Measurements from ENCODE around the gene SPNS3.

The SPNS3 gene

DNA sequence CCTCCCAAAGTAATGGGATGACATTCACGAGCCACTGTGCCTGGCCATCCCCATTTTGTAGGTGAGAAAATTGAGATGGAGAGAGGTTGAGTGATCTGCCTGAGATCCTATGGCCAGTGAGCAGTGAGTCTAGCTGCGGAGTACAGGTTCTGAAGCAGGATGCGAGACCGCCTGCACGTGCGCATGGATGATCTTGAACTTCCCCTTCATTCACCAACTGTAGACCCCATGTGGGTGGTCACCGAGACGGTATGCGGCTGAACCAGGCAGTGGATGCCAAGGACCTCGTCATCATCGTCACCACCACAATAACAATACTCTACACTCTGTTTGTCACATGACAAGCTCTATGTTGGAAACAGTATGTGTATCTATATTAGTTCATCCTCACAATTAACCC is 6.2 kb upstream of the SPNS3 start:
- no peak for DNase-seq

DNA sequence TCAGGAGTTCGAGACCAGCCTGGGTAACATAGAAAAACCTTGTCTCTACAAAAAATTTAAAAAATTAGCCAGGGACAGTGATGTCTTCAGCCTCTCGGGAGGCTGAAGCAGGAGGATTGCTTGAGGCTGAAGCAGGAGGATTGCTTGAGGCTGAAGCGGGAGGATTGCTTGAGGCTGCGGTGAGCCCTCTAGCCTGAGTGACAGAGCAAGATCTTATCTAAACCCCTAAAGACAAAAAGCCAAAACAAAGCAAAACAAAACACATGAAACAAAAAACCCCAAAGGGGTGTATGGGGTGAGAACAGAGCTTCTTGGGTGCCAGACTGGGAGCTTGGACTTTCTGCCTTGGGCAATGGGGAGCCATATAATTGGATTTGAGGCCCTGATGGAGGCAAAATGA is 2.6 kb downstream of the SPNS3 start:
- DNase-seq: no peak

DNA sequence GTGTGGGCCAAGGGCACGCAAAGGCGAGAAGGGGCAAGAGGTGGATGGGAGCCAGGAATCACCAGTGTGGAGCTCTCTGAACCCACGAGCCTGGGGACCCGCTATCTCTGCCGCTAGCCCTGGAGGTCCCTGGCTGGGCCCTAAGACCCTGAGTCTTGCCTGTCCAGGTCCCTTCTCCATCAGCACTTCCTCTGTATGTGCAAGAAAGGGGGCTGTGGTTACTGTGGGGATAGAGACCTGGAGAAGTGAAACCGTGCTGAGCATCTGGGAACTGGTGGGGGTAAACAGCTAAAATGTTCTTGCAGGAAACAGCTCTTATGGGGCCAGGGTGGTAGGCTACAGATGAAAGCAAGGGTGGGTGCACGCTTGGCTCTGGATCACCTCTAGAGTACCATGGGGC is 3.1 kb downstream of the SPNS3 start:
- DNase-seq: no peak

DNA sequence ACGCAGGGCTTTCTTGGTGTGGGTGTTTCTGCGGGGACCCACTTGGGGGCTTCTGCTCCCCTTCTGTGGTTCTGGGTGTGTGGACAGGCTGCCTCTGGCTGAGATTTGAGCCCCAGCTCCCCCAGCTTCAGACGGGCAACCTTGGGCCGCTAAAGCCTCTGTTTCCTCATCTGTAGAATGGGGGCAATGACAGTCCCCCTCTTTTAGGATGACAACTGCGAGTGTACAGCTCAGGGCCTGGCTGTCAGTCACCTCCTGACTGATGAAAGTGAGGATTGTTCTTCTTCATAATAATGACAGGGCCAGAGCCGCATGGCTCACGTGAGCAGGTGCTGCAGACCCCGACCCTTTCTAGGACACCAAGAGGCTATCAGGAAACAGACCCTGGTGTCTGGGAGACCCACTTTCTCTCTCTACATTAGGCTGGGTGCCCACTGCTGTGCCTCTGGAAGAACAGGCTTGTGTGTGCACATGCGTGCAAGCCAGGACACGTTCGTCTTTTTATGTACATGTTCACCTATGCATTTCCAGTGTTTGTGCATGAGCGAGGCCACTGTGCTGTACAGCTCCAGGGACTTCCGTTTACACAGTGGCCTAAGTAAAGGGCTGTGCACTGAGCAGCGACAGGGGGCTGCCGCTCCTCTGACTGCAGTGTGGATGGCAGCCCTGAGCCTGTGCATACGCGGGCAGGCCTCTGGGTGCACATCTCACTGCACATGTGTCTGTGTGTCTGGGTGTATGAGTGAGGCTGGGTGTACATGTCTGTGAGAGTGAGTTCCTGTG is 4.6 kb downstream of the SPNS3 start:
- DNase-seq: no peak

DNA sequence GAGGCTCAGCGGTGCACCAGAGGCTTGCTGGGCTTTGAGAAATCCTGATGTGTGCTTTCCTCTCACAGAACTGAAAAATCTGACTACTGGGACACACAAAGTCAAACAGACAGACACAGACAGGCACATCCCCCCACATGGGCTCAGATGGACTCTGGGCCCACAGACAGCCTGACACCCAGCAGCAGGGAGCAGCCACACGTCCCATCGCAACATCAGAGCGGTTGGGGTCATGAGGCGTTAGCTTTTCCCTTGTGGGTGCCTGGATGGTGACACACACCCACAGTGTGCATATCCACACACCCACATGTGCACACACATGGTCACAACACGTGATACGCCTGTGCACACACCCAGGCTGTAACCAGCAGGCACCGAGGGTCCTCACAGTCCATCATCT is 6.3 kb downstream of the SPNS3 start:
- DNase-seq: no peak

DNA sequence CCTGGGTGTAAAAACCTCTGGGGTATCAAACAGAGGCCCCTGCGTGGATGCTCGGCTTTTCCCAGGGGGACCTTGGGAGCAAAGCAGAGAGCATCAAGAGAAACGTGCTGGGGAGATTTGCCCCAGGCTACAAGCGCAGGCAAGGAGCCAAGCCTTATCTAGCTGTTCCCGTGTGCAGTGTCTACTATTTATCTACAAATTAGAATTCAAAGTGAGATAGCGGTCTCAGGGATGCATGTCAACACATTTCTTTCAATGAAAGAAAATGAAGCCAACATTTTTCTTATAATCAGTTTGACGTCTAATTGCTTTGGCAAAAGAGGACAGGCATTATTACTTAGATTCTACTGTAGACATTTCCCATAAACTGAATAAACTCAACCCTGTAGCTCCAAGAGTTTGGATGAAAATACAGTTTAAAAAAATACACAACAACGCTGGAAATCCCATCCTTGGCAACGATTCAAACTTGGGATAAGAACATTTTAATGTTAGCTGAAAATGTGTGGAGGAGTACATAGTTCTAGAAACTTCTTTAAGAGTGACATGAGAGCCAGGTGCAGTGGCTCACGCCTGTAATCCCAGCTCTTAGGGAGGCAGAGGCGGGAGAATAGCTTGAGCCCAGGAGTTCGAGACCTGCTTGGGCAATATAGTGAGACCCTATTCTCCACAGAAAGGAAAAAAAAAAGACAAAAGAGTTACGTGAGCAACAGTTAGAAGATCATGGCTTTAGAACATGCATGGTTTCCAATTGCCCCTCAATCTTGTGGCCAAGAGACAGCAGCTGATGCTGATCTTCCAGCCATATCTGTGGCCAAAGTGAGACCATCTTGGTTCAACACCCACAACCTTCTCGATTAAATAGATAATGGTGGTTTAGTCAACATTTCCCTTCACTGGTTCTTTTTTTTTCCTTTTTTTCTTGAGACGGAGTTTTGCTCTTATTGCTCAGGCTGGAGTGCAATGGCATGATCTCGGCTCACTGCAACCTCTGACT is 7.2 kb downstream of the SPNS3 start:
- DNase-seq: no peak

DNA sequence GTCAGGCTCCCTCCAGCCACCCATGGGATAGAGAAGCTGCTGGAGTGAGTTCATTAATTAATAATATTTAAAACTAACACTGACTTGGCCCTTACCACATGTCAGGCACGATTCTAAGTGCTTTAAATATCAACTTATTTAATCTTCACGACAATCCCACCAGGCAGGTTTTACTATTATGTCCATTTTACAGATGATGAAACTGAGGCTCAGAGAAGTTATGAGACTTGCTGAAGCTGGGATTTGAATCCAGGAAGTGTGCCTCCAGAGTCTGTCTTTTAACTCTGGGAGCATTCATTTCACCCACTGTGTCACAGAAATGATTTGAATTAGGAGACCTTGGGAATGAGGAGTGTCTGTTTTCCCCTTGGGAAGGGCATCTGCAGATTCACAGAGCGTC is 8.8 kb downstream of the SPNS3 start:
- DNase-seq: no peak

DNA sequence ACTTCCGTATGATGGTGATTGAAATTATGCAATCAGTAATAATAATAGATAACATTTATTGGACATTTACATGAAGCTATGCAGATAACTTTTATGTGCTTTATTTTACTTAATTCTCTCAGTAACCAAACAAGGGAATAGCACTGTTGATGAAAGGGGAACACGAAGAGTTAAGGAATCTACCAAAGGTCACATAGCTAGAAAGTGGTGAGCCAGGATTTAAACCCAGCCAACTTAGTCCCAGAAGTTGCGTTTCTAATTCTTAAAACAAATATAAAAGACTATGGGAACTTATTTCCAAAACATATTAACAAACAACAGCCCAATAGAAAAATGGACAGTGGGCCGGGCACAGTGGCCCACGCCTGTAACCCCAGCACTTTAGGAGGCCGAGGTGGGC is 9.7 kb downstream of the SPNS3 start:
- DNase-seq: no peak

DNA sequence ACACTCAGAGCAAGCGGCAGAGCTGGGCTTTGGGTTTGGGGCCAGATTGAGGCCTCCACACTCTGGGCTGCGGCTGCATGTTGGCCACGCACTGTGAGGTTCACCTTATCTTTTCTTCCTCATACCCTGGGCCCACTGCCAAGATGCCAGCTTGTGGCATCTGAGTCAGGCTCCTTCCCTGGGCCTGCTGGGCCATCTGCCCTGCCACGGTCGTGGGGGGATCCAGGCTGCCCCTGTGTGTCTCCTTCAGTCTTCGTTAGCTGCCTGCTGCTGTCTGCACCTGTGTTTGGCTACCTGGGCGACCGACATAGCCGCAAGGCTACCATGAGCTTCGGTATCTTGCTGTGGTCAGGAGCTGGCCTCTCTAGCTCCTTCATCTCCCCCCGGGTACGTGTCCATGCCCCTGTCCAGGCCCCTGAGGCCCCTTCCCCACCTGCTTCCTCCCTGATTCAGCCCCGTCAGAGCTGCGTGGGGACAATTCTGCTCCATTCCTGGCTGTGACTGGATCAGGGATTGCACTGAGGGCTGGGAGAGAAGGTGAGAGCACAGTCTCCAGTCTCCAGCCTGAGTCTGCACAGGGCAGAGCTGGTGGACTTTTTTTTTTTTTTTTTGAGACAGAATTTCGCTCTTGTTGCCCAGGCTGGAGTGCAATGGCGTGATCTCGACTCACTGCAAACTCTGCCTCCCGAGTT is 11.2 kb downstream of the SPNS3 start:
- no peak for DNase-seq

DNA sequence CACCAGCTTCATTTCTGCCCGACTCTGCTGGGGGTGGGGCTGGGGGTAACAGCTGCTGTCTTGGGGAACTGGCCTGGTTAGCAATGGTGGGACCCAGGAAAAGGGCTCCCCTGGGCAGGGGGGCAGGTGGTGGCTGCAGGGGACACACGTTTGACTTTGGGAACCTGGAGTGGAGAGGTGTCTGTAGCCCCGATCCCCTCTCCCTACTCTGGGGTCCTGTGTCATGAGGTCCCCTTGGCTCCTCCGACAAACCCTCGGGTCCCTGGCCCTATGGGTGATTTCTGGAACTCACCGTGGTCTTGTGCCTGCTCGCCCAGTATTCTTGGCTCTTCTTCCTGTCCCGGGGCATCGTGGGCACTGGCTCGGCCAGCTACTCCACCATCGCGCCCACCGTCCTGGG is 12.0 kb downstream of the SPNS3 start:
- no peak for DNase-seq

DNA sequence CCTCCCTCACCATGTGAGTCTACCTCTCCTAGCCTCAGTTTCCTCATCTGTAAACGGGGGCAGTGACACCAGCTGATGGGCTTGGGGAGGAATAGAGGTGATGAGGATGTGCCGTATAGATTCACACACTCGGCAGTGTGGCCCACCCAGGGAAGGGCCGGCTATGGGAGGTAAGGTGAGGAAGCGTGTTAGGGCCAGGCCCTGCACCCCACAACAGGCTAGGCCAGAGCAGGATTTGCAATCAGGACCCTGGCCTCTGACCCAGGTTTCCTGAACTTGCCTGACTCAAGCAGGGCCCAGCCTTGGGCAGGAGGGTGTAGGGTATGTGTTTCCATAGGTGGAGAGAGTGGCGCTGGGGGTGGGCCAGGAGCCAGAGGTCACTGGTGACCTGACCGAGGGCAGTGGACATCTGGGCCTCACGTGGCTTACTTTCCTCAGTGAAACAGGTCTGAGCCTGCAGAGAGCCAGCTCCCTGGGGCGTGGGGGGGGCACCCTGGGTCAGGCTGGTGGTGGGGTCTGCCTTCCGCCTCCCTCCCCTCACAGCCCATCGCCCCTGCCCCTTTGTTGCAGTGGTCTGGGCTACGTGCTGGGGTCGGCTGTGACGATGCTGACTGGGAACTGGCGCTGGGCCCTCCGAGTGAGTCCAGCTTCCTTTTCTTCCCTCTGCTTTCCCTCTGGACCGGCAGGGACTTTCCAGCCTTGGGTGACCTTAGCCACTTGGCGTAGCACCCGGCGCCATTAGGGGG is 12.8 kb downstream of the SPNS3 start:
- no peak for DNase-seq

DNA sequence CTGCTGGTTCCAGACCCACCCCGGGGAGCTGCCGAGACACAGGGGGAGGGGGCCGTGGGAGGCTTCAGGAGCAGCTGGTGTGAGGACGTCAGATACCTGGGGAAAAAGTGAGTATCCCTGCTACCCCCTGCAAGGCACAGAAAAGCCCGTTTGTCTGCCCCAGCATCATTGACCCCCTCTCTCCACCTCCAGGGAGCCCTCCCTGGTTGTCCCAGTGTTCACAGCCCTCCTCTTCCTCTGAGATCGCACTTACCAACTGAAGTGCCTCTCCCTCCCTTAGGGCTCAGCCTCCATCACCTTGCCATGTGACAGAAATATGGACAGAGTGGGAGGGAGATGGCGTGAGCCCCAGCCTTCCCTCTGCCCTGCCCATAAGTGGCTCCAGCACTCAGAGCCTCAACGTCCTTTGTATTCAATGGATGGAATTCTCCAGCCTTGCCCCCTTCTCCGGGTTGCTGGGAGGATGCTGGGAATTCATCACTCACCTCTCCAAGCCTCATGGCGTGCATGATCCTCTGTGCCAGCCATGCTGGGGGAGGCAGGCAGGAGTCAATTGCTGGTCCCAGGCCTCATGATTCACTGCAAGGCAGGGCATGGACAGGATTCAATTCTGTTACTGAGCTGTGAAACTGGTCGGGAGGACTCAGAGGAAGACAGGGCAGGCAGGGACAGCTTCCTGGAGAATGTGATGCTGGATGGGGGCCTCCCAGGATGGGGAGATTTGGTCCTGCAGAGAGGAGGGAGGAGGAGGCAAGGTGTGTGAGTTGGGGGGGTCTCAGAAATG is 14.6 kb downstream of the SPNS3 start:
- no peak for DNase-seq

DNA sequence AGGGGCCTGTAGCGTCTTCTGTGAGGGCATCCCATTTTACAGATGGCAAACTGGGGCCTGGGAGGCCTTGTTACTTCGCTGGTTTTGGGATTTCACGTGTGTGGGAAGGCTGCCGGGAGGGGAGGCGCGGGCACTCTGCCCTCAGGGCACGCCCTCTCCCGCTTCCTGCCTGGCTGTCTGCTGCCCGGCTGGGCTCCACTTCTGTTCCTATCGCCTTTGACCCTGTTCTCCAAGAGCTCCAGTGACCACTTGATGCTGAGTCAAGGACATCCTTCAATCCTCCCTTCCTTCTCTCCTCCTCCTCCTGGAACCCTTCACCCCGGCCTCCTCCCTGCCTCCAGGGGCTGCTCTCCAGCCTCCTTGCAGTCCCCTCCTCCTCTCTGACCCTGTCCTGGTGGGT is 16.0 kb downstream of the SPNS3 start:
- no peak for DNase-seq

DNA sequence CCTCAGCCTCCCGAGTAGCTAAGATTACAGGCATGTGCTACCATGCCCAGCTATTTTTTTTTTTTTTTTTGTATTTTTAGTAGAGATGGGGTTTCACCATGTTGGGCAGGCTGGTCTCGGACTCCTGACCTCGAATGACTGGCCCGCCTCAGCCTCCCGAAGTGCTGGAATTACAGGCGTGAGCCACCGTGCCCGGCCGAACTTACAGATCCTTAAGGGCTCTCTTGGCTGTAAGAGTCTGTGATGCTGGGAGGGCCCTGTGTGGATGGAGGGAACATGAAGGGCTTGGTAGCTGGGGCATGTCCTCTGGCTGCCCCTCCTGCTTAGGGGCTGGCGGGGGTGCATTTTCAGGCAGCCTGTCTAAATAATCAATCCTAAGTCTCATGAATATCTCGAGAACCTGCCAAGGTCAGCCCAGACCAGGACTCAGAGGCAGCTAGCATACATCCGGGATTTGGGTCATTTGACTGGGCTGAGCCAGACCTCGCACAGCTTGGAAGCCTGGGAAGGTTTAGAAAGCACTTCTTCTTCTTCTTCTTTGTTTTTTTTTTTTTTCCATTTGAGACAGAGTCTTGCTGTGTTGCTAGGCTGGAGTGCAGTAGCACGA is 17.1 kb downstream of the SPNS3 start:
- no peak for DNase-seq

DNA sequence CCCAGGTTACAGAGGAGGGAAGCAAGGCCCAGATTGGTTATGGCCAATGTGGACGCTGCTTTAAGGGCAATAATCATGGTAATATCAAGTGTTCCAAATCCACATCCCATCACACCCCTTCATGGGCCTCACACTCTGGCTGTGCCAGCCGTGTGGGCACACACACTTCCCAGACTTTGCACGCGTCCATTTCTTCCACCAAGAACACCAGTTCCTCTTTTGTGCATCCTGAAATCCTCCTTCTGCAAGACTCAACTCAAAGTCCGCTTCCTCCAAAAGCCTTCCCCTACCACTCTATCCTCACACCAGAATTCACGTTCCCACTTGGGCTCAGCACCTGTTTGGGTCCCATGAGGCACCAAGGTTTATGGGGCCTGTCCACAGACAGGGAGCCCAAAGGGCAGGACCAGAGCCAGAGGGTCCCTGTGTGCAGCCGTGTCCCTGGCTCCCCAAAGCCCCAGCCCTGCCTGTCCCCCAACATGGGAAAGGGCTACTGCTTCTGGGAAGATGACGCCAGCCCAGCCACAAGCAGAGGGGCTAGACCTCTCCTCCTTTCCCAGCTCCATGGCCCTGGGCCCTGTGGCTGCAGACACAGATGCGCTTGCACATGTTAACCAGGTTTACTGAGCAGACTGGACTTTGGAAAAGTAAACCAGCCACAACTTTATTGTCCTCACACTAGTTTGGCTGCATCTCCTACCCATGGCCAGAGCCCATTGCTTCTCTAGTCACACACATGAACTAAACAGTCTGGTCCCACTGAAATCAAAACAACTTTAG is 20.3 kb downstream of the SPNS3 start:
- DNase-seq: no peak

DNA sequence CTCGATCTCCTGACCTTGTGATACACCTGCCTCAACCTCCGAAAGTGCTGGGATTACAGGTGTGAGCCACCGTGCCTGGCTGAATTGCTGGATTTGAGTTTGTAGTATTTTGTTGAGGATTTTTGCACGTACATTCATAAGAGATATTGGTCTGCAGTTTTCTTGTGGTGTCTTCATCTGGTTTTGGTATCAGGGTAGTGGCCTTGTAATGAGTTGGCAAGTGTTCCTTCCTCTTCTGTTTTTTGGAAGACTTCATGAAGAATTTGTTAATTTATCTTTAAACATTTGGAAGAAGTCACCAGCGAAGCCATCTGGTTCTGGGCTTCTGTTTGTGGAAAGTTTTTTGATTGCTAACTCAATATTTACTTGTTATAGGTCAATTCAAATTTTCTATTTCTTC is 26.9 kb downstream of the SPNS3 start:
- DNase-seq: no peak

DNA sequence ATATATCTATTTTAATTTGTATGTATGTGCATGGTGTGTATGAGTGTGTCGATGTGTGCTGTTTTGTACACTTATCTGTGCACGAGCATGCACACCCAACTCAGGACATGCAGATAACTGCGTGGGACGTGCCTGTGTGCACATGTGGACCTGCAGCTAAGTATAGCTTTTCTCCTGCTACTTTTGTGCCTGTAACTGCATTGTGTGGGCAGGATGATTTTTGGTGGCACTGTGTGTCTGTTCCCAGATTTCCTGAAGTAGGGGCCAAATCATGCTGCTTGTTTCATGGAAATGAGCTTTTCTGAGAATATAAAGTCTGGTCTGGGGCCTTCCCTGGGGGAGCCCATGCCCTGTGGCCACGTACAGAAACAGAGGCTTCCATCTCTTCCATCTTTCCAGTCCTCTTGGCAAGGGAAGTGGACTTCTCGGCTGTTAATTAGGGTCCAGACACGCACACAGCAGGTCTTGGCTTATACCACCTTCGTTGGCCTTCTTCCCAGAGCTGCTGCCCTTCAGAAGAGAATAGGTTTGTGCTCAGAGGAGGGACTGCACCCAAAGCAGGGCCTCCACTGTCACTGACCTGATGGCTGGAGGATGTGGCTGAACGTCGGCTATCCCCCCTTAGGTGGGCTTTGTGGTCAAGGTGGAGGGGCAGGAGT is 30.2 kb downstream of the SPNS3 start:
- DNase-seq: no peak

DNA sequence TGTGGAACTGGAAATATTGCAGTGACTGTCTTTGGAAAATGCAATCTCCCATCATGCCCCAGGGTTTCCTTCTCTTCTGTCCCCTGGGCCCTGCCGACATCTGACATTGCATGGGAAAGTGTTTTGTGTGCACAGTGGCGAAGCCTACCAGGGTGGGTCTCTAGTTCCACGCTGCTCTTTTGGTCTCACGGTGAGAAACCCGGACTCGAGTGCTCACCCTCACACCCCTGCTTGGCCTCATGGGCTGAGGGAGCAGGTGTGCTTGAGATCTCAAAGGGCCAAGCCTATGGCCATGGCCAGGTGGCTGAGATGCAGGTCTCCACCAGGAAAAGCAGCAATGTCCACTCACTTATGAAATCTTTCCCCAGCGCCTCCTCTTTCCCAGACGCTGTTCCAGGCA is 32.0 kb downstream of the SPNS3 start:
- DNase-seq: no peak

DNA sequence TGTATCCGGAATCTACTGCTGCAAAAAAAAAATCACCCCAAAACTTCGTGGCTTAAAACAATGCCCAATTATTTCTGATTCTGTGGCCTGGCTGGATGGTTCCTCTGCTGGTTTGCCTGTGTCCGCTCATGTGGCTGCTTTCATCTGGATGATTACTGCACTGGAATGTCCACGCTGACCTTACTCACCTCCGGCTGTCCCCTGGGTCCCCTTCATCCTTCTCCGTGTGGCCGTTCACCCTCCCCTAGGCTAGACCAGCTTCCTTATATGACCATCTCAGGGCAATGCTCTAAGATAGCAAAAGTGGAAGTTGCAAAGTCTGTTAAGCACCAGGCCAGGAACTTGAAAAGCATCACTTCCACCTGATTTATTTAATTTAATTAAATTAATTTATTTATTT is 33.5 kb downstream of the SPNS3 start:
- DNase-seq: no peak

DNA sequence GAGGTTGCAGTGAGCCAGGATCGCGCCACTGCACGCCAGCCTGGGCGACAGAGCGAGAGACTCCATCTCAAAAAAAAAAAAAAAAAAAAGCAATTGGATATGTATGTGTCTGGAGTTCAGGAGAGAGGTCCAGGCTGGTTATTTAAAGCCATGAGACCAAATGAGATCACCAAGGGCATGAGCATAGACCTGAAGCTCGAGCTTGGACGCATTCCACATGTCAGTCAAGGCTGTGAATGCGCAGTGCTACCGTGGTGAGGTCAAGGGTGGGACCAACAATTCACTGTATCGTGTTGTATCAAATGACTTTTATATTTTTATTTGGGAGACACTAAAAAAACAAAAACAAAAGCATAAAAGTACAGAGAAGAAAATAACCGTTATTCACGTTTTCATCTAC is 35.8 kb downstream of the SPNS3 start:
- DNase-seq: no peak
